GF-D8 (cell line): ENCODE results near the gene MROH8.
"Not testable (repeated sequence)": the region's sequence is repeated elsewhere in the genome, so short reads cannot be mapped to it uniquely, and the experiment has no call there.

Experiments used
- DNase-seq: peaks from one replicate; lab custom pipeline; 2025; lab: John Stamatoyannopoulos, UW

Gene MROH8

DNA sequence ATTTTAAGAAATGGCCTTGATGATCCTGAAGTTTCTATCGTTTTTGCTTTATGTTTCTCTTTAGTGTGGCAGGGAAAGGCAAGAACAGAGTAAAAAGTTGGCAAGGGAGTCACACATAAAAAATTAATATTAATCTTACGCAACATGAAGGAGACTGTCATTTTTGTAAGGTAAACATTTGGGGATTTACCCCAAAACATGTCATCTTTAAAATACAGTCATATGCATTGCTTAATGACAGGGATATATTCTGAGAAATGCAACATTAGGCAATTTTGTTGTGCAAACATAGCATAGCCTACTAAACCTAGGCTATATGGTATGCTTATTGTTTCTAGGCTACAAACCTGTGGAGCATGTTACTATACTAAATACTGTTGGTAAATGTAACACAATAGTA lies 88.9 kb downstream of the MROH8 start:
- no peak for DNase-seq

DNA sequence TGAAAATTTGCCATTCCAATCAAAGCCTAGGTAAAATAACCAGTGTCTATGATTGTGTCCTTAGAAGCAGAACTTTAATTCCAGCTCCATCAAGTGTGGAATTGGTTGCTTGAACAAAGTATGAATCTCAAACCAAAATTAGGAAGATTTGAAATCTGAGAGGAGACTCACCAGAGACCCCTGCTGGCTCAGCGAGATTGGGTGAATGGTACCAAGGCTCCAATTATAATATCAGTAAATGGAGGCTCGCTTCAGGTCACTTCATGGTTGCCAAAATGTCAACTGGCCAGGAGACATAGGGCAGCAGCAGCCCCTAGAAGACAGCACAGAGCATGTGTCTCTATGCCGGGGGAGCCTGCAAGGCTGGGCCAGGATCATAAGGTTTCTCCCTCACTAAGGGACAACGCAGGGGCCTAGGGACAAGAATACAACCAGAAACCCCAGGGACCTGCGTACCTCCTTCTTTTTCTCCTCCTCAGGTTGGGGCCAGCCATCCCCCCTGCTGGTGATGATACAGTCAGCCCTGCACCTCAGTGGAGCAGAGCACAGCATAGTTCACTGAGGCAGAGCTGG lies 97.5 kb downstream of the MROH8 start:
- DNase-seq, result no peak

DNA sequence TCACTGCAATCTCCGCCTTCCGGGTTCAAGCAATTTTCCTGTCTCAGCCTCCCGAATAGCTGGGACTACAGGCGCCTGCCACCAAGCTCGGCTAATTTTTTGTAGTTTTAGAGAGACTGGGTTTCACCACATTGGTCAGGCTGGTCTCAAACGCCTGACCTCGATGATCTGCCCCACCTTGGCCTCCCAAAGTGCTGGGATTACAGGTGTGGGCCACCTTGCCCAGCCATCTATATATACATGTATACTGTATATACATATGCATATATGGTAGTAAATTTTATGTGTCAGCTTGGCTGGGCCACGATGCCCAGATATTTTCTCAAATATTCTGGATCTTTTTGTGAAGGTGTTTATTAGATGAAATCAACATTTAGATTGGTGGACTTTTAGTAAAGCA lies 102.3 kb downstream of the MROH8 start:
- DNase-seq, result no peak

DNA sequence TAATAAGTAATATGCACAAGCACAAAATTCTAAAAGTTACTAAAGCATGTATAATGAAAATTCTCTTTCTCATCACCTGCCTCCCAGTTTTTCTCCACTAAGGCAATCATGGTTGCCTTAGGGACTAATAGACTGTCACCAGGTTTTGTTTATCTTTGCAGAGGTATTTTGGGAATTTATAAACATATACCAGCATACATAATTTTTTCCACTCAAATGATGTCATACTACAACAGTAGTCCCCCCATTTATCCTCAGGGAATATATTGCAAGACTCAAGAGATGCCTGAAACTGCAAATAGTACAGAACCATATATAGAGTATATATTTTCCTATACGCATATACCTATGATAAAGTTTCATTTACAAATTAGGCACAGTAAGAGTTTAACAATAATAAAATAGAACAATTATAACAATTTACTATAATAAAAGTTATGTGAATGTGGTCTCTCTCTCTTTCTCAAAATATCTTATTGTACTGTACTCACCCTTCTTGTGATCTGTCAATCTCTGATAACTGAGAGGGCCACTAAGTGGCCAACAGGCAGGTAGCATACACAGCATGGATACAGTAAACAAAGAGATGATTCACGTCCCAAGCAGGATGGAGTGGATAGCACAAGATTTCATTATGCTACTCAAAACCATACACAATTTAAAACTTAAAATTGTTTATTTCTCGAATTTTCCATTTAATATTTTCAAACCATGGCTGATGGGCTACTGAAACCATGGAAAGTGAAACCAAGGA lies 103.2 kb downstream of the MROH8 start:
- DNase-seq, result no peak

DNA sequence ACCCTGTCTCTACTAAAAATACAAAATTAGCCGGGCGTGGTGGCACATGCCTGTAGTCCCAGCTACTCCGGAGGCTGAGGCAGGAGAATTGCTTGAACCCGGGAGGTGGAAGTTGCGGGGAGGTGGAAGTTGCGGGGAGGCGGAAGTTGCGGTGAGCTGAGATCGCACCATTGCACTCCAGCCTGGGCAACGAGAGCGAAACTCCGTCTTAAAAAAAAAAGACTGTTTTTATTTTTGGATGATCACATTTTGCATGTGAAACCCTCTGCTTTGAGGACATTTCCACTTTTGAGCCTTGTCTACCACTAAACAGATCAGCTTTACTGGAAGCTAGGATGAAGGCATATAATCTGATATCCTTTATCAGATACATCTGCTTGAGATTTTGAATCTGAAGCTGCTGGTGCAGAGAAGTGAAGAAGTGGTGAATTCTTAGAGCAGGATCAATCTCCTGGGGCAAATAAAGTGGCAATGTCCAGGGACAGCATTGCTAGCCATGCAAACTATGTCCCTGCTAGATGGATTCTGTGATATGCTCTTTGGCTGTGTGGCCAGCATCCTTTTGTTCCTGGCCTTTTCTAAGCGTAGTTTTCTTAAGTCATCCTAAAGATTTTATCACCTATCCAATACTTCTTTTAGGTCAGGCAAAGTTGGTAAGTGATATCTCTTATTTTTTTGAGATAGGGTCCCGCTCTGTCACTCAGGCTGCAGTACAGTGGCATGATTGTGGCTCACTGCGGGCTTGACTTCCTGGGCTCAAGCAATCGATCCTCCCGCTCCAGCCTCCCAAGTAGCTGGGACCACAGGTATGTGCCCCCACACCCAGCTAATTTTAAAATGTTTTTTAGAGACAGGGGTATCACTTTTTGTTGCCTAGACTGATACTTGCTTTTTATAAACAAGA lies 106.8 kb downstream of the MROH8 start:
- no peak for DNase-seq

DNA sequence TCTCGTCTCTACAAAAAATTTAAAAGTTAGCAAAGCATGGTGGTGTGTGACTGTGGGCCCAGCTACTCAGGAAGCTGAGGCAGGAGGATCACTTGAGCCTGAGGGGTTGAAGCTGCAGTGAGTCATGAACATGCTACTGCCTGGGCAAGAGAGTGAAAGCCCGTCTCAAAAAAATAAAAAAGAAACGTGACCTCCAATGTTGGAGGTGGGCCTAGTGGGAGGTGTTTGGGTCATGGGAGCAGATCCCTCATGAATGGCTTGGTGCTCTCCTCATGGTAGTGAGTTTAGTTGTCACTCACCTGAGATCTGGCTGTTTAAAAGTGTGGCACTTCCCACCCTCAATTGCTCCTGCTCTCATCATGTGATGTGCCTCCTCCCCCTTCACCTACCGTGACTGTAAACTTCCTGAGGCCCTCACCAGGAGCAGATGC lies 107.9 kb downstream of the MROH8 start:
- DNase-seq, result no peak

DNA sequence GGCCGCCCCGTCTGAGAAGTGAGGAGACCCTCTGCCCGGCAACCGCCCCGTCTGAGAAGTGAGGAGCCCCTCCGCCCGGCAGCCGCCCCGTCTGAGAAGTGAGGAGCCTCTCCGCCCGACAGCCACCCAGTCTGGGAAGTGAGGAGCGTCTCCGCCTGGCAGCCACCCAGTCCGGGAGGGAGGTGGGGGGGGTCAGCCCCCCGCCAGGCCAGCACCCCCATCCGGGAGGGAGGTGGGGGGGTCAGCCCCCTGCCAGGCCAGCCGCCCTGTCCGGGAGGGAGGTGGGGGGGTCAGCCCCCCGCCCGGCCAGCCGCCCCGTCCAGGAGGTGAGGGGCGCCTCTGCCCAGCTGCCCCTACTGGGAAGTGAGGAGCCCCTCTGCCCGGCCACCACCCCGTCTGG lies 109.8 kb downstream of the MROH8 start:
- not testable (repeated sequence) for DNase-seq

DNA sequence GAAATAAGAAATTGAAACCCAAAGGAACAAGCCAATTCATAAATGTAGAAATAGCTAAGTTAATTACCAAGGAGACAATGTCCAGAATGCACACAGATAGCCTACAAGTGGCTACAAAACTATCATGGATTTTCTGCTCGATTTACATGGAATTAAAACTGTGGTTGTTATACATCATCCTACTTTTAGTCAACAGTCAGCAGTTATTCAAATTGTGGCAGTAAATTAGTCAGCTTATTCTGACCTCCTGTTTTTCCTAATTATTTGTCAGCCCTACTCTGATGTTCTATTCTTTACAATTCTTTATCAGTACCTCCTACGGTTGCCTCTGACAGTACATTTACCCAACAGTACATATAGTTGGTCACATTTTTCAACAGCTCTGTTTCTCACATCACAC lies 113.2 kb downstream of the MROH8 start:
- no peak for DNase-seq

DNA sequence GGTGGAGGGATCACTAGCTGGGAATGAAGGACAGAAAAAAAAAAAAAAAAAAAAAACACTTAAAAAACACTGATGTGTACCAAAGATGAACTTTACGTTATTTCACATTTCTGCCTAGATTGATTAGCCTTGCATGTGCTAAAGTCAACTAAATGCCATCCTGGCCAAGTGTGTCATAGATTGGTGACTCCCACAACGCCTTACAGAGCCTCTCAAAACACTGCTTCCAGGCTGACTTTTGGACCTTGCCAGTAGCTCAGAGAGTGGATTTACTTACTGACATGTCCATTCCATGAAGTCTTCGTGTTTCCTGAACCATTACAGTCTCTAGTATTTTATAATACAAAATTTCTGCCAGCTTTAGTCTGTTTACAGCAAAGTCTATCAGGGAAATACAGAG lies 124.1 kb downstream of the MROH8 start:
- no peak for DNase-seq

DNA sequence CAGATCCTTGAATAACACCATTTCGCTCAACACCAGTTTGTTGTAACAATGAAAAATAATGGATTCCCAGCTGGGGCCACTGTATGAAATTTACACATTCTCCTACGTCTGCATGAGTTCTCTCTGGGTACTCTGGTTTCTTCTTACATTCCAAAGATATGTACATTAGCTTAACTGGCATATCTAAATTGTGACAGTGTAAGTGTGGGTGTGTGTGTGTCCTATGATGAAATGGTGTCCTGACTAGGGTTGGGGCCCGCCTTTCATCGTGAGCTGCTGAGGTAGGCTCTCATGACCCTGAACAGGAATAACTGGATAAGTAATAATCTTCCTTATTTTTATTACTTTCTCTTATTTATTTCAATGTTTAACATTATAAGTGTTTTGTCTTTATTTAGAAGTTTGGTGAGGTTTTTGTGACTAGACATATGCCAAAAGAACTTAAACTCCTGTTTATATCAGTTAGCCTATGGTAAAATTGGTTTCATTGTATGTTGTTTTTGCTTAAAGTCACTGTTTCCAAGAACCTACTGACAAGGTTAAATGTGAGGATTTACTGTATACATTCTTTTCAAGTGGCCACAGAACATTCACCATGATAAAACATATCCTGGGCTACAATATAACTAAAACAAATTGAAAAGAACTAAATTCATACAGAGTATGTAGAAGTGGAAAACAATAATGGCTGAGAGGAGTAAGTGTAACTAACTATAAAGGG lies 126.0 kb downstream of the MROH8 start:
- no peak for DNase-seq
